Right lung (tissue), 5 donors: Measurements from ENCODE around the gene CYTH4. TPM values are rescaled to one million over a fixed set of nuclear protein-coding genes. Genes with fewer than 3 reads are reported as not detected.
A peak's percentile ranks its signal among the peaks of the same experiment; 100 is the strongest.

Source experiments
- DNase-seq, 2 donors: peaks; one replicate each; pipeline ENCODE4 v3.0.0-alpha.2; 2013
- polyA plus RNA-seq, 5 donors: library from polyadenylated mRNA; unstranded; fragments of 120-200 nt; gene quantifications; one replicate each; pipeline versions ENCODE4 v1.2.1 to v1.2.3, GENCODE V29; 2013; ENCODE audit warnings: inconsistent platforms in 1 of 5, low replicate concordance in 1 of 5; ENCODE audit not compliant: insufficient read length in 5 of 5, insufficient read depth in 1 of 5

CYTH4 gene
- polyA plus RNA-seq, 5 donors: 4.5 to 6.0 (median 5.2) TPM

GRCh38 chr22:37308385-37309200 lies 26.3 kb downstream of the CYTH4 start:
- DNase-seq: no peak

GRCh38 chr22:37309211-37310074 lies 27.1 kb downstream of the CYTH4 start:
- no peak for DNase-seq

- no peak for DNase-seq
Measured at GRCh38 chr22:37310075-37310606, 27.8 kb downstream of the CYTH4 start.

GRCh38 chr22:37310815-37311595 lies 28.7 kb downstream of the CYTH4 start:
- no peak for DNase-seq

GRCh38 chr22:37311761-37312312 lies 29.5 kb downstream of the CYTH4 start:
- DNase-seq: no peak

GRCh38 chr22:37312549-37313183 lies 30.4 kb downstream of the CYTH4 start:
- DNase-seq: no peak

GRCh38 chr22:37313376-37314314 lies 31.3 kb downstream of the CYTH4 start:
- no peak for DNase-seq

GRCh38 chr22:37314315-37315074 lies 32.2 kb downstream of the CYTH4 start:
- no peak for DNase-seq

GRCh38 chr22:37316405-37316804 lies 34.1 kb downstream of the CYTH4 start:
- no peak for DNase-seq

- DNase-seq: peak; percentile 38 to 66
Measured at GRCh38 chr22:37316875-37317371, 34.6 kb downstream of the CYTH4 start.

GRCh38 chr22:37317698-37318210 lies 35.4 kb downstream of the CYTH4 start:
- DNase-seq: no peak

GRCh38 chr22:37318364-37319109 lies 36.2 kb downstream of the CYTH4 start:
- DNase-seq: no peak

- no peak for DNase-seq
Measured at GRCh38 chr22:37319469-37319868, 37.2 kb downstream of the CYTH4 start.

- no peak for DNase-seq
Measured at GRCh38 chr22:37320726-37321677, 38.7 kb downstream of the CYTH4 start.

- DNase-seq: no peak
Measured at GRCh38 chr22:37324340-37325038, 42.2 kb downstream of the CYTH4 start.

GRCh38 chr22:37325039-37325395 lies 42.7 kb downstream of the CYTH4 start:
- DNase-seq: no peak
